Measurements from ENCODE around the gene TAMALIN. TPM values are rescaled to one million over a fixed set of nuclear protein-coding genes. Genes with fewer than 3 reads are reported as not detected.
"Not testable (repeated sequence)": the region's sequence is repeated elsewhere in the genome, so short reads cannot be mapped to it uniquely, and the experiment has no call there.

TAMALIN gene
- total RNA-seq, 2 experiments from 2014 or later: 495 to 525 TPM

DNA sequence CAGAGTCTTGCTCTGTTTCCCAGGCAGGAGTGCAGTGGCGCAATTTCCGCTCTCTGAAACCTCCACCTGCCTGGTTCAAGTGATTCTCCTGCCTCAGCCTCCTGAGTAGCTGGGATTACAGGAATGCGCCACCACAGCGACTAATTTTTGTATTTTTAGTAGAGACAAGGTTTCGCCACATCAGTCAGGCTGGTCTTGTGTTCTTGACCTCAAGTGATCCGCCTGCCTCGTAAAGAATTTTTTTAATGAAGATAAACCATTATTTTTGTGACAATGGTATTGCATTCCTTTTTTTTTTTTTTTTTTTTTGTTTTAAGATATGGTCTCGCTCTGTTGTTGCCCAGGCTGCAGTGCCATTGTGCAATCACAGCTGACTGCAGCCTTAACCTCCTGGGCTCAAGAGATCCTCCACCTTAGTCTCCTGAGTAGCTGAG lies 29.4 kb upstream of the TAMALIN start:
- DNase-seq: no peak
- no peak for TF ChIP-seq CTCF (IDR thresholded peaks at IDR 0.05)
- no peaks in the 10 kb centered on the region for H3K9me3 ChIP-seq (ENCODE audit: control insufficient read depth in 1 of 2, insufficient read depth in 1 of 2, low read length in 2 of 2)
- CTCF ChIA-PET: interaction anchor here (1.0 to 1.9 kb wide), 3 partner anchors 15 to 48 kb away, joined by 4 to 5 read pairs (median 5); no protein-coding TSS in a partner anchor
- no peak overlapping the region for H3K27ac ChIP-seq (ENCODE audit: low read depth in 1 of 2, low read length in 2 of 2)
- Mint-ChIP-seq H3K27me3 (no peaks in the 10 kb centered on the region), H3K9me3 (no peaks in the 10 kb centered on the region), H3K36me3 (ENCODE audit: low read depth) (peaks cover 51% of the 10 kb centered on the region), H3K27ac (no peak overlapping the region), H3K4me1 (ENCODE audit: low read depth) (peaks cover 61% of the 10 kb centered on the region), H3K4me3 (no peak overlapping the region)
- H3K4me3 ChIP-seq (ENCODE audit: low read length): no peak overlapping the region
- H3K27me3 ChIP-seq (ENCODE audit: control insufficient read depth in 1 of 2, insufficient read depth in 2 of 2, low read length in 2 of 2): no peaks in the 10 kb centered on the region
- ATAC-seq (ENCODE audit: poor library complexity): no peak
- peaks cover 48% of the 10 kb centered on the region for H3K4me1 ChIP-seq (ENCODE audit: insufficient read depth, low read length)
- intact Hi-C loops (cut with DNase I, micrococcal nuclease): loop anchor here in 1 of 2 experiments (2.0 kb wide), 1 partner anchor 25 kb away; no protein-coding TSS in a partner anchor
- peaks cover 29% of the 10 kb centered on the region for H3K36me3 ChIP-seq (ENCODE audit: insufficient read depth, low read length)
- POLR2A ChIA-PET: interaction anchor here (0.7 kb wide), 1 partner anchor 640 kb away, joined by 3 read pairs; no protein-coding TSS in a partner anchor

DNA sequence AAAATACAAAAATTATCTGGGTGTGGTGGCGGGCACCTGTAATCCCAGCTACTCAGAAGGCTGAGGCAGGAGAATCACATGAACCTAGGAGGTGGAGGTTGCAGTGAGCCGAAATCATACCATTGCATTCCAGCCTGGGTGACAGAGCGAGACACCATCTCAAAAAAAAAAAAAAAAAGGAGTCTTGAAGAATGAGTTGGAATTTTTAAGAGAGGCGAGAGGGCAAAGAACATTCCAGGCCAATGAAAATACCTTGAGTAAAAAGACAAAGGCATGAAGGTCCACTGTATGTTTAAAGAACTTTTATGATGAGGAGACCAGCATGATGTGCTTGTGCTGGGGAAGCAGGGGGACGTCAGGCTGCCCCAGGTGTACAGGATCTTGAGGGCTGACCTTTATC lies 27.4 kb upstream of the TAMALIN start:
- CTCF ChIA-PET: not testable (repeated sequence)

DNA sequence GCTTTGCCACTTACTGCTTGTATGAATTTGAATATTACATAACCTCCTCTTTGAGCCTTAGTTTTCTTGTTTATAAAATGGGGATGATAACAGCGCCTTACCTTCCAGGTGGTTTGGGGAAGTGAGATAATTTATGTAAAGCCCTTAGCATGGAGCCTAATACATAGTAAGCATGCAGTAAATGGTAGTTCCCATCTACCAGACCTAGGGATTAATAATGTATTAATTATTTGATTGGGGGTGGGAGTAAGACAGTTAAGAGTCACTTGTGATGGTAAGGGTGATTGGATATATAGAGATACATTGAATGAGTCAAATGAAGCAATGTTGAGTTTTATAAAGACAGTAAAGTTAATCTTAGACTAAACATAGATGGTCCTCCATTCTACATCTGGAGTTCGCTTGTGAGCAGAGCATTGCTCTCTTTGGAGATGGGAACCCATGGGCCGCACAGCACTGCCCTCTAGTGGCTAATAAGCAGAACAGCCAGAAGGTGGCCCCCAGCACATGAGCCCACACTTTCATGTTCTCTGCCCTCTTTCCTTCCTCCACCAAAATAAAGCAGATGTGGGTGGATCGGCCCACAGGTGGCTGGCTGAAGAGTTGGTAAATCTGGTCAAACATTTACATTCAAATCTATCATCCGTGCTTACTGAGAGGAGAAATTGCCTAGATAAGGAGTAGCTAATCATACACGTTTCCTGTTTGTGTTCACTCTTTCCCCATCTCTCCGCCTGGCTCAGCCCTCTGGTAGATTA lies 26.5 kb upstream of the TAMALIN start:
- ATAC-seq (ENCODE audit: poor library complexity): peak; percentile 100
- intact Hi-C loops (cut with DNase I, micrococcal nuclease): loop anchor here (1.0 kb wide), 2 partner anchors 9 to 54 kb away; no protein-coding TSS in a partner anchor

More for the DNA sequence above, 27.4 kb upstream of the TAMALIN start:
- H3K9me3 ChIP-seq (ENCODE audit: control insufficient read depth in 1 of 2, insufficient read depth in 1 of 2, low read length in 2 of 2); H3K27me3 Mint-ChIP-seq; H3K9me3 Mint-ChIP-seq; H3K4me3 ChIP-seq (ENCODE audit: low read length); intact Hi-C loops (cut with DNase I, micrococcal nuclease); H3K27ac ChIP-seq (ENCODE audit: low read depth in 1 of 2, low read length in 2 of 2); ATAC-seq (ENCODE audit: poor library complexity); H3K27me3 ChIP-seq (ENCODE audit: control insufficient read depth in 1 of 2, insufficient read depth in 2 of 2, low read length in 2 of 2); DNase-seq; H3K27ac Mint-ChIP-seq; POLR2A ChIA-PET; H3K4me3 Mint-ChIP-seq: not testable (repeated sequence)
- peaks cover 69% of the 10 kb centered on the region for H3K36me3 Mint-ChIP-seq (ENCODE audit: low read depth)
- peaks cover 29% of the 10 kb centered on the region for H3K4me1 ChIP-seq (ENCODE audit: insufficient read depth, low read length)
- H3K4me1 Mint-ChIP-seq (ENCODE audit: low read depth): peaks cover 42% of the 10 kb centered on the region
- peaks cover 41% of the 10 kb centered on the region for H3K36me3 ChIP-seq (ENCODE audit: insufficient read depth, low read length)

More for the DNA sequence above, 26.5 kb upstream of the TAMALIN start:
- peak; percentile 41 to 88 (median 58) for DNase-seq
- POLR2A ChIA-PET: no interaction called here
- no peaks in the 10 kb centered on the region for H3K9me3 ChIP-seq (ENCODE audit: control insufficient read depth in 1 of 2, insufficient read depth in 1 of 2, low read length in 2 of 2)
- Mint-ChIP-seq H3K4me3 (no peak overlapping the region), H3K27ac (no peak overlapping the region), H3K27me3 (no peaks in the 10 kb centered on the region), H3K4me1 (ENCODE audit: low read depth) (peaks cover 32% of the 10 kb centered on the region), H3K36me3 (ENCODE audit: low read depth) (peaks cover 77% of the 10 kb centered on the region), H3K9me3 (no peaks in the 10 kb centered on the region)
- peaks cover 19% of the 10 kb centered on the region for H3K4me1 ChIP-seq (ENCODE audit: insufficient read depth, low read length)
- H3K27ac ChIP-seq (ENCODE audit: low read depth in 1 of 2, low read length in 2 of 2): no peak overlapping the region
- peaks cover 49% of the 10 kb centered on the region for H3K36me3 ChIP-seq (ENCODE audit: insufficient read depth, low read length)
- CTCF ChIA-PET: interaction anchor here (1.0 to 2.0 kb wide), 4 partner anchors 9 to 45 kb away, joined by 3 to 9 read pairs (median 6); no protein-coding TSS in a partner anchor
- peak; percentile 94 for TF ChIP-seq CTCF (IDR thresholded peaks at IDR 0.05)
- H3K27me3 ChIP-seq (ENCODE audit: control insufficient read depth in 1 of 2, insufficient read depth in 2 of 2, low read length in 2 of 2): no peaks in the 10 kb centered on the region
- no peak overlapping the region for H3K4me3 ChIP-seq (ENCODE audit: low read length)
